ENCODE measurements around the gene ATG9B.
"Not testable (repeated sequence)": the region's sequence is repeated elsewhere in the genome, so short reads cannot be mapped to it uniquely, and the experiment has no call there.

- not testable (repeated sequence) for TF ChIP-seq CTCF (IDR thresholded peaks at IDR 0.05; ENCODE audit: poor library complexity); EZH2 (IDR thresholded peaks at IDR 0.05; ENCODE audit: borderline replicate concordance); EZH2phosphoT487 (IDR thresholded peaks at IDR 0.05; ENCODE audit: low read depth, severe bottlenecking, unreplicated experiment)
Observed at GRCh38 chr7:151026771-151027727, 2.8 kb upstream of the ATG9B start.
